Vagina (tissue), 2 donors: Measurements from ENCODE around the gene RHOXF2. TPM values are rescaled to one million over a fixed set of nuclear protein-coding genes. Genes with fewer than 3 reads are reported as not detected.
"Not testable (repeated sequence)": the region's sequence is repeated elsewhere in the genome, so short reads cannot be mapped to it uniquely, and the experiment has no call there.

Experiments used
- DNase-seq, 2 donors: peaks; one replicate each; pipeline ENCODE4 v3.0.0-alpha.2; 2017; ENCODE audit errors: extremely low spot score in 2 of 2
- H3K27ac ChIP-seq: fragments of 200-600 bp; sonication (generic); one replicate; pipeline ENCODE4 v1.5.1; 2019
- H3K27me3 ChIP-seq: fragments of 200-600 bp; sonication (generic); one replicate; pipeline ENCODE4 v1.5.1; 2019
- H3K36me3 ChIP-seq, 2 donors: fragments of 200-600 bp; sonication (generic); one replicate each; pipeline ENCODE4 v1.5.1; 2017 to 2019
- H3K4me1 ChIP-seq: fragments of 200-600 bp; sonication (generic); one replicate; pipeline ENCODE4 v1.5.1; 2019
- H3K4me3 ChIP-seq, 2 donors: fragments of 200-600 bp; sonication (generic); 1 replicate in 1 of 2; 2 replicates in 1 of 2; pipeline ENCODE4 v1.5.1; 2016 to 2019
- H3K9me3 ChIP-seq: fragments of 200-600 bp; sonication (generic); one replicate; pipeline ENCODE4 v1.5.1; 2019
- POLR2A ChIP-seq, 2 donors: fragments of 450-650 bp; IDR thresholded peaks; one replicate each; pipeline ENCODE4 v1.6.1; 2017; ENCODE audit warnings: antibody characterized with exemption in 2 of 2, mild to moderate bottlenecking in 2 of 2, moderate library complexity in 2 of 2
- POLR2AphosphoS5 ChIP-seq, 2 donors: sonication (generic); formaldehyde crosslinking; IDR thresholded peaks; one replicate each; pipeline ENCODE4 v1.9.0; 2017; ENCODE audit warnings: antibody characterized with exemption in 2 of 2, mild to moderate bottlenecking in 2 of 2, low read depth in 1 of 2; ENCODE audit not compliant: insufficient read depth in 1 of 2
- intact Hi-C: fragments of 100-400 bp; cut with DNase I; formaldehyde crosslinking; loops from one replicate; pipeline ENCODE4 v1.15.1; 2023
- total RNA-seq: library from RNA; depleted of rRNA; stranded (reverse); fragments of >200 nt; gene quantifications from one replicate; pipeline ENCODE4 v1.2.3, GENCODE V29; 2016
- TF ChIP-seq, protein P1 (sequence below), 3 experiments: fragments of 450-650 bp in 2 of 3; fragments of 200-600 bp in 1 of 3; sonication (generic) in 1 of 3; IDR thresholded peaks; one replicate each; pipeline ENCODE4 v1.5.1; 2017 to 2019; ENCODE audit warnings: antibody characterized with exemption in 3 of 3, mild to moderate bottlenecking in 2 of 3, moderate library complexity in 2 of 3

RHOXF2 gene, protein sequence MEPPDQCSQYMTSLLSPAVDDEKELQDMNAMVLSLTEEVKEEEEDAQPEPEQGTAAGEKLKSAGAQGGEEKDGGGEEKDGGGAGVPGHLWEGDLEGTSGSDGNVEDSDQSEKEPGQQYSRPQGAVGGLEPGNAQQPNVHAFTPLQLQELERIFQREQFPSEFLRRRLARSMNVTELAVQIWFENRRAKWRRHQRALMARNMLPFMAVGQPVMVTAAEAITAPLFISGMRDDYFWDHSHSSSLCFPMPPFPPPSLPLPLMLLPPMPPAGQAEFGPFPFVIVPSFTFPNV
- total RNA-seq, result not detected

DNA sequence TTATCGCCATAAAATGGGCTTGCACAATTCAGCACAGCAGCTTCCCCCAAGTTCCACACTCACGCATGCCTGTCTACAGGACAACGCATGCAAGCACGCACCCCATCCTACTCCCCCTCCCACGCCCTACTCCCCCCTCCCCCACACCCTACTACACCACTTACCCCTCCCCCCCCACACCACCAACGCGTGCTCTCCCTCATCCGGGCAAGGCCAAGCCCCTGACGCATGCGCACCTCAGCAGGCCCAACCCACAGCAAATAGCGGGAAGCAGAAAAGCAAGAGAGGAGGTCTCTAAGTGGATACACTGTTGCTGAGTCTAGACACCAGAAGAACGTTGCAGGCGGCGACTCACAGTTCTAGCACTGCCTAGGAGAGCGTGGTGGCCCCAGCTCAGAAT, at the start of gene RHOXF2:
Gene RHOXF2, plus strand, starts transcription at position 301 of the 400 bp plus-strand sequence. CDS start 138 bp downstream, outside the sequence.
- H3K27me3 ChIP-seq, H3K4me3 ChIP-seq, H3K4me1 ChIP-seq, H3K36me3 ChIP-seq, DNase-seq, H3K27ac ChIP-seq, H3K9me3 ChIP-seq, intact Hi-C loops: not testable (repeated sequence)

GRCh38 chrX:120109378-120109777, 49.0 kb upstream of the RHOXF2 start:
- intact Hi-C loops, result no loop called here
- H3K4me3 ChIP-seq, result no peak overlapping the region
- DNase-seq, result no peak
- TF ChIP-seq, protein P1, sequence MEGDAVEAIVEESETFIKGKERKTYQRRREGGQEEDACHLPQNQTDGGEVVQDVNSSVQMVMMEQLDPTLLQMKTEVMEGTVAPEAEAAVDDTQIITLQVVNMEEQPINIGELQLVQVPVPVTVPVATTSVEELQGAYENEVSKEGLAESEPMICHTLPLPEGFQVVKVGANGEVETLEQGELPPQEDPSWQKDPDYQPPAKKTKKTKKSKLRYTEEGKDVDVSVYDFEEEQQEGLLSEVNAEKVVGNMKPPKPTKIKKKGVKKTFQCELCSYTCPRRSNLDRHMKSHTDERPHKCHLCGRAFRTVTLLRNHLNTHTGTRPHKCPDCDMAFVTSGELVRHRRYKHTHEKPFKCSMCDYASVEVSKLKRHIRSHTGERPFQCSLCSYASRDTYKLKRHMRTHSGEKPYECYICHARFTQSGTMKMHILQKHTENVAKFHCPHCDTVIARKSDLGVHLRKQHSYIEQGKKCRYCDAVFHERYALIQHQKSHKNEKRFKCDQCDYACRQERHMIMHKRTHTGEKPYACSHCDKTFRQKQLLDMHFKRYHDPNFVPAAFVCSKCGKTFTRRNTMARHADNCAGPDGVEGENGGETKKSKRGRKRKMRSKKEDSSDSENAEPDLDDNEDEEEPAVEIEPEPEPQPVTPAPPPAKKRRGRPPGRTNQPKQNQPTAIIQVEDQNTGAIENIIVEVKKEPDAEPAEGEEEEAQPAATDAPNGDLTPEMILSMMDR (IDR thresholded peaks at IDR 0.05), result no peak
- TF ChIP-seq POLR2AphosphoS5 (IDR thresholded peaks at IDR 0.05; ENCODE audit: insufficient read depth in 1 of 2, low read depth in 1 of 2) (no peak), POLR2A (IDR thresholded peaks at IDR 0.05) (no peak)
- no peak overlapping the region for H3K27ac ChIP-seq
- no peaks in the 10 kb centered on the region for H3K4me1 ChIP-seq
- no peaks in the 10 kb centered on the region for H3K9me3 ChIP-seq
- no peaks in the 10 kb centered on the region for H3K27me3 ChIP-seq
- no peaks in the 10 kb centered on the region for H3K36me3 ChIP-seq

GRCh38 chrX:120111611-120112010, 46.8 kb upstream of the RHOXF2 start:
- Histone ChIP-seq H3K9me3 (no peaks in the 10 kb centered on the region), H3K4me1 (no peaks in the 10 kb centered on the region), H3K27ac (no peak overlapping the region), H3K27me3 (no peaks in the 10 kb centered on the region), H3K36me3 (no peaks in the 10 kb centered on the region), H3K4me3 (no peak overlapping the region)
- DNase-seq, result no peak
- TF ChIP-seq POLR2AphosphoS5 (IDR thresholded peaks at IDR 0.05; ENCODE audit: insufficient read depth in 1 of 2, low read depth in 1 of 2) (no peak), POLR2A (IDR thresholded peaks at IDR 0.05) (no peak)
- TF ChIP-seq, protein P1 (IDR thresholded peaks at IDR 0.05), result no peak
- intact Hi-C loops, result no loop called here

DNA sequence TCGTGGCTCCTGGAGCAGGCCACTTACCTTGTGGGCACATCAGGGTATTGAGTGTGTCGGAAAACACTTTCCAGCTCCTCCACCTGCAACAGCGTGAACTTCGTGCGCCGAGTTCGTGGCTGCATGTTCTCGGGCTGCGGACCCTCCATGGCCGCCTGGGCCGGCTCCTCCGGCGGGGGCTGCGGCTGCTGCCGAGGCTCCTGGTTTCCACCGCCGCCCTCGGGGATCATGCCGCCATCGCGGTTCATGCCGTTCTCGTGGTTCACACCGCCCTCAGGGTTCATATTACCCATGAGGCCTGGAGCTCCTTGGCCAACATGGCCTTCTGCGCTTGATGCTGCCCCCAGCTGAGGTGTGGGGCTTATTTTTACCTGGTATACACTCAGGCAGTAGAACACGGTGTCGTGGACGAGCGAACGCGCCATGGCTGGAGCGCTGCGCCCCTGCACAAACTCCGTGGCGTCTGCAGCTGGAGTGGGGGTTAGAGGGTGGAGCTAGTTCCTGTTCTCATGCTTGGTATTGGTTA, 42.9 kb upstream of the RHOXF2 start, which contains the start of gene RHOXF1:
Gene RHOXF1, minus strand, starts transcription at position 476 of the 526 bp plus-strand sequence. Its CDS starts 51 bp downstream, at position 425.
- Histone ChIP-seq H3K27ac (no peak within 1 kb of the TSS), H3K27me3 (no peaks in the 10 kb centered on the region), H3K4me3 (no peak within 1 kb of the TSS), H3K9me3 (no peaks in the 10 kb centered on the region), H3K4me1 (no peaks in the 10 kb centered on the region), H3K36me3 (no peaks in the 10 kb centered on the region)
- DNase-seq, result no peak
- intact Hi-C loops, result no loop called here
- no peak for TF ChIP-seq POLR2AphosphoS5 (IDR thresholded peaks at IDR 0.05; ENCODE audit: insufficient read depth in 1 of 2, low read depth in 1 of 2)
- TF ChIP-seq POLR2A (IDR thresholded peaks at IDR 0.05), result no peak
- TF ChIP-seq, protein P1 (IDR thresholded peaks at IDR 0.05), result no peak

- intact Hi-C loops, result no loop called here
- no peaks in the 10 kb centered on the region for H3K9me3 ChIP-seq
- no peaks in the 10 kb centered on the region for H3K4me1 ChIP-seq
- H3K36me3 ChIP-seq, result no peaks in the 10 kb centered on the region
- no peak for TF ChIP-seq POLR2A (IDR thresholded peaks at IDR 0.05)
- no peak overlapping the region for H3K4me3 ChIP-seq
- DNase-seq, result no peak
- H3K27me3 ChIP-seq, result no peaks in the 10 kb centered on the region
- no peak overlapping the region for H3K27ac ChIP-seq
Observed at GRCh38 chrX:120120223-120120622, 38.2 kb upstream of the RHOXF2 start.

DNA sequence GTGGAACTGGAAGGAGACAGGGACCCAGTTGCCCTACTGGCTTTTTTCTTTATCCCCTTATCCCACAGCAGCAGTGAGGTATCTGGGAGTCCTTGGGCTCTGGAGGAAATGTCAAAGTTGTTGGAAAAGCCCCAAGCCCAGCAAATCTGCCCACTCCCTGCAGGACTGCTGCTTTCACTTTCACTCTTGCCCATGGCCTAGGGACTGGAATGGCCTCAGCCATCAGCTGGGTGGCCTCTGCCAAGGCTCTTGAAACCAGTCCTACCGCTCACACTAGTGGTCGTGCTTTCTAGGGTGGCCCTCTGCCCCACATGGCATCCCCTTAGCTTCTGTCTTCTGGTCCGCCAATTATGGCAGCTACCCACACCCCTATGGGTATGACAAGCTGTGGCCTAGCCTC, 33.0 kb upstream of the RHOXF2 start:
- Histone ChIP-seq H3K4me1 (no peaks in the 10 kb centered on the region), H3K27ac (no peak overlapping the region), H3K36me3 (no peaks in the 10 kb centered on the region), H3K27me3 (no peaks in the 10 kb centered on the region), H3K9me3 (no peaks in the 10 kb centered on the region), H3K4me3 (no peak overlapping the region)
- no peak for TF ChIP-seq POLR2A (IDR thresholded peaks at IDR 0.05)
- no peak for TF ChIP-seq POLR2AphosphoS5 (IDR thresholded peaks at IDR 0.05; ENCODE audit: insufficient read depth in 1 of 2, low read depth in 1 of 2)
- TF ChIP-seq, protein P1 (IDR thresholded peaks at IDR 0.05), result no peak
- intact Hi-C loops, result no loop called here
- DNase-seq, result no peak

DNA sequence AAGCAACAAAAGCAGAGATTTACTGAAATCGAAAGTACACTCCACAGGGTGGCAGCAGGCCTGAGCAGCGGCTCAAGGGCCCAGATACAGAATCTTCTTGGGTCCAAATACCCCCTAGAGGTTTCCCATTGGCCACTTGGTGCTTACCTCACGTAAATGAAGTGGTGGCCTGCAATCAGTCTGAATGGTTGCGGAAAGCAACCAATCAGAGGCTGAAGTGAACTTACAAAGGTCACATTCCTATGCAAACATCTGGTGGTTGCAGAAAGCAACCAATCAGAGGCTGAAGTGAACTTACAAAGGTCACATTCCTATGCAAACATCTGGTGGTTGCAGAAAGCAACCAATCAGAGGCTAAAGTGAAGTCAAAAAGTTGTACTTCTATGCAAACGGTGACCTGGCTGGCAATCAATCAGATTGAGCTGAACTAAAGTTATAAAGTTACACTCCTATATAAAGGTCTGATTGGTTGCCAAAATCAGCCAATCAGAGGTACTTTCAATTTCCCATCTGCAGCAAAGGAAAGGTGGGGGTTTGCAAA, 30.0 kb upstream of the RHOXF2 start:
- intact Hi-C loops, DNase-seq, H3K36me3 ChIP-seq, H3K9me3 ChIP-seq, H3K27ac ChIP-seq, H3K4me1 ChIP-seq, H3K27me3 ChIP-seq, H3K4me3 ChIP-seq: not testable (repeated sequence)
